ENCODE measurements around the gene FHOD3. TPM values are rescaled to one million over a fixed set of nuclear protein-coding genes. Genes with fewer than 3 reads are reported as not detected.

FHOD3 gene
- total RNA-seq, 1 experiment from 2014 or later: 10.6 TPM

DNA sequence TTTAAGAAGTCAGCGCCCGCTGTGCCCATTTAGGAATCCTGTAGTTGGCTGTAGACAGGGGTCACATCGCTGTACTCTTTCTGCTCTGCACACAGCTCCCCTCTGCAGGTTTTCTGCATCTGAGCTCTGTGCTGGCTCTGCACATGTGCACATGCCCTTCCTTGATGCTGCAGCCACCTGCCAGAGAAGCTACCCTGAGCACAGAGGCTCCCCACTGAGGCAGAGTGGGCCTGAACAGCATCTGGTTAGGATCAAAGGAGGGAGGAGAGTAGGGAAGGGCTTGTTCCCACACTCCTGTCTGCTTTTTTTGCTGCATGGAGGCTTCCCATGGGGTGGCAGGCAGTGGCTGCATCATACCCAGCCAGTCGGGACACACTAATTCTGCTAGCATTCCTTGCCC lies 238.9 kb downstream of the FHOD3 start:
- CTCF ChIA-PET: interaction anchor here (0.6 kb wide), 1 partner anchor 119 kb away, joined by 3 read pairs; no protein-coding TSS in a partner anchor
- no peaks in the 10 kb centered on the region for H3F3A ChIP-seq (ENCODE audit: insufficient read depth, low read depth)
- no peaks in the 10 kb centered on the region for H3K27me3 ChIP-seq (ENCODE audit: insufficient read depth, low read depth)
- H2AFZ ChIP-seq: no peak overlapping the region
- H3K9me3 ChIP-seq (ENCODE audit: insufficient read depth, low read depth): no peaks in the 10 kb centered on the region
- H3K36me3 ChIP-seq (ENCODE audit: low read depth): no peaks in the 10 kb centered on the region
- no peak for TF ChIP-seq EZH2 (IDR thresholded peaks at IDR 0.05; ENCODE audit: low read depth)
- TF ChIP-seq, protein P1, sequence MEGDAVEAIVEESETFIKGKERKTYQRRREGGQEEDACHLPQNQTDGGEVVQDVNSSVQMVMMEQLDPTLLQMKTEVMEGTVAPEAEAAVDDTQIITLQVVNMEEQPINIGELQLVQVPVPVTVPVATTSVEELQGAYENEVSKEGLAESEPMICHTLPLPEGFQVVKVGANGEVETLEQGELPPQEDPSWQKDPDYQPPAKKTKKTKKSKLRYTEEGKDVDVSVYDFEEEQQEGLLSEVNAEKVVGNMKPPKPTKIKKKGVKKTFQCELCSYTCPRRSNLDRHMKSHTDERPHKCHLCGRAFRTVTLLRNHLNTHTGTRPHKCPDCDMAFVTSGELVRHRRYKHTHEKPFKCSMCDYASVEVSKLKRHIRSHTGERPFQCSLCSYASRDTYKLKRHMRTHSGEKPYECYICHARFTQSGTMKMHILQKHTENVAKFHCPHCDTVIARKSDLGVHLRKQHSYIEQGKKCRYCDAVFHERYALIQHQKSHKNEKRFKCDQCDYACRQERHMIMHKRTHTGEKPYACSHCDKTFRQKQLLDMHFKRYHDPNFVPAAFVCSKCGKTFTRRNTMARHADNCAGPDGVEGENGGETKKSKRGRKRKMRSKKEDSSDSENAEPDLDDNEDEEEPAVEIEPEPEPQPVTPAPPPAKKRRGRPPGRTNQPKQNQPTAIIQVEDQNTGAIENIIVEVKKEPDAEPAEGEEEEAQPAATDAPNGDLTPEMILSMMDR (conservative IDR thresholded peaks at IDR 0.05): no peak
- no peaks in the 10 kb centered on the region for H4K20me1 ChIP-seq (ENCODE audit: insufficient read depth)
- no peak overlapping the region for H3K4me3 ChIP-seq
- POLR2A ChIA-PET (ENCODE audit: unreplicated experiment): no interaction called here
- BruUV-seq (replicated peaks): no TSS peak
- DNase-seq: no peak
- 0 out of 2 replicates have a peak, but pooled peaks cover 5% of the 10 kb centered on the region for H3K4me1 ChIP-seq (replicated peaks; ENCODE audit: insufficient read depth)
- H3K4me2 ChIP-seq: no peak overlapping the region
- intact Hi-C loops (cut with micrococcal nuclease; ENCODE audit: unreplicated experiment): no loop called here
- H3K27ac ChIP-seq: no peak overlapping the region
- no peaks in the 10 kb centered on the region for H3K9me2 ChIP-seq (ENCODE audit: insufficient read depth)
- H3K79me2 ChIP-seq (ENCODE audit: low read depth): no peaks in the 10 kb centered on the region

DNA sequence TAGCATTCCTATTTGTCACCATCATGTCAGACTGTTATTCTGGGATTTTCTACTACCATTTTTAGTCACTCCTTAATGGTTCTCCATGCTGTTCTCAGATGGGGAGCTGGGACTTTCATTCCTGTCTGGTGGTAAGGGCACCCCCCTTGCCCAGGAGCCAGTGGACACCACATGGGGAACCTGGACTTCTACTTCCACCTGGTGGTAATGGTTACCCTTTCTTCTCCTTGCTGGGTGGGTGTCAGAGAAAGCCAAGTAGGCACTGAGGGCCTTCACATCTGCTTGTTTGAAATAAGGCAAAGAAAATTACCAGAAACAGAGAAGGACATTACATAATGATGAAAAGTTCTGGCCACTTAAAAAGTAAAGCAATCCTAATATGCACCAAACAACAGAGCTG lies 239.8 kb downstream of the FHOD3 start:
- no TSS peak for BruUV-seq (replicated peaks)
- Histone ChIP-seq H3K36me3 (ENCODE audit: low read depth) (no peaks in the 10 kb centered on the region), H4K20me1 (ENCODE audit: insufficient read depth) (no peaks in the 10 kb centered on the region), H3K4me2 (no peak overlapping the region), H2AFZ (no peak overlapping the region), H3K27me3 (ENCODE audit: insufficient read depth, low read depth) (no peaks in the 10 kb centered on the region), H3K9me2 (ENCODE audit: insufficient read depth) (no peaks in the 10 kb centered on the region), H3K9me3 (ENCODE audit: insufficient read depth, low read depth) (no peaks in the 10 kb centered on the region), H3K4me3 (no peak overlapping the region), H3F3A (ENCODE audit: insufficient read depth, low read depth) (no peaks in the 10 kb centered on the region), H3K4me1 (replicated peaks; ENCODE audit: insufficient read depth) (0 out of 2 replicates have a peak, but pooled peaks cover under 1% of the 10 kb centered on the region), H3K79me2 (ENCODE audit: low read depth) (no peaks in the 10 kb centered on the region), H3K27ac (no peak overlapping the region)
- DNase-seq: no peak
- ChIA-PET CTCF (no interaction called here), POLR2A (ENCODE audit: unreplicated experiment) (no interaction called here)
- TF ChIP-seq EZH2 (IDR thresholded peaks at IDR 0.05; ENCODE audit: low read depth): no peak
- TF ChIP-seq, protein P1 (conservative IDR thresholded peaks at IDR 0.05): no peak
- intact Hi-C loops (cut with micrococcal nuclease; ENCODE audit: unreplicated experiment): no loop called here

DNA sequence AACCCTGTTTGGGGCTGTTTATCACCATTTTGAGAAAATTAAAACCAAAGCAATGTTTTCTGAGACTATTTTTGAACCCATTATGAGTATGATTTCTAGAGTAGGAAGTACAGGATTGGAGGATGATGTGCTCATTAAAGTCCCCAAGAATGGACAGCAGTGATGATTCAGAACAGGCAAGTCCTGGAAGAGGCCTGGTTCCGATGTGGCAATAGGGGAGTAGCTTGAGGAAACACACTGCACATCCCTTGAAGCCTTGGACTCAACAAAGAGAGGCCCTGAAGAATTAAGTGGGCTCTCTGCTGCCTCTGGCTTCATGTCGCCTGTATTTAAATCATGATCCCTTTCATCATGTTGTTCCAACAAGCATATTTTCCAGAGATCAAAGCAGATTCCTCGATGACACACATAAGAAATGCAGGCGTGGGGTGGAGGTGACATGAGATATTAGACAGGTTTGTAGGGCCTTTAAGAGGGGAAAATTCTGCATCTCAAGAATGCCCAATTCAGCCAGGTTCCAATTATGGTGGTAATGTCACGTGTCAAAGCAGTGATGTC lies 242.2 kb downstream of the FHOD3 start:
- ChIA-PET POLR2A (ENCODE audit: unreplicated experiment) (no interaction called here), CTCF (no interaction called here)
- Histone ChIP-seq H3F3A (ENCODE audit: insufficient read depth, low read depth) (no peaks in the 10 kb centered on the region), H3K9me3 (ENCODE audit: insufficient read depth, low read depth) (no peaks in the 10 kb centered on the region), H3K27ac (no peak overlapping the region), H3K36me3 (ENCODE audit: low read depth) (no peaks in the 10 kb centered on the region), H3K4me3 (no peak overlapping the region), H3K9me2 (ENCODE audit: insufficient read depth) (no peaks in the 10 kb centered on the region), H2AFZ (no peak overlapping the region), H3K79me2 (ENCODE audit: low read depth) (no peaks in the 10 kb centered on the region), H3K4me1 (replicated peaks; ENCODE audit: insufficient read depth) (no peaks in the 10 kb centered on the region), H3K4me2 (no peak overlapping the region), H3K27me3 (ENCODE audit: insufficient read depth, low read depth) (no peaks in the 10 kb centered on the region), H4K20me1 (ENCODE audit: insufficient read depth) (no peaks in the 10 kb centered on the region)
- no peak for TF ChIP-seq EZH2 (IDR thresholded peaks at IDR 0.05; ENCODE audit: low read depth)
- TF ChIP-seq, protein P1 (conservative IDR thresholded peaks at IDR 0.05): no peak
- BruUV-seq (replicated peaks): no TSS peak
- intact Hi-C loops (cut with micrococcal nuclease; ENCODE audit: unreplicated experiment): no loop called here
- DNase-seq: no peak

Measured in PC-9 (cell line).